ENCODE data around the gene BHLHA15. TPM values are rescaled to one million over a fixed set of nuclear protein-coding genes. Genes with fewer than 3 reads are reported as not detected.

BHLHA15 gene
- total RNA-seq, 1 experiment from 2014 or later, result 1.8 TPM

GRCh38 chr7:98242342-98242741 is 31.1 kb downstream of the BHLHA15 start:
- no peak overlapping the region for H3K27ac Mint-ChIP-seq (ENCODE audit: unreplicated experiment)
- no peaks in the 10 kb centered on the region for H3K27me3 Mint-ChIP-seq (ENCODE audit: unreplicated experiment)
- intact Hi-C loops (cut with micrococcal nuclease; ENCODE audit: unreplicated experiment), result no loop called here
- no peak overlapping the region for H3K4me3 Mint-ChIP-seq (ENCODE audit: low read depth, unreplicated experiment)
- CTCF ChIA-PET, result no interaction called here
- no TSS peak for BruUV-seq (replicated peaks)
- H3K36me3 Mint-ChIP-seq (ENCODE audit: insufficient read depth, unreplicated experiment), result no peaks in the 10 kb centered on the region
- H3K4me1 Mint-ChIP-seq (ENCODE audit: low read depth, unreplicated experiment), result no peaks in the 10 kb centered on the region
- H3K9me3 Mint-ChIP-seq (ENCODE audit: low read depth, unreplicated experiment), result no peaks in the 10 kb centered on the region
- DNase-seq, result no peak
- no peak for TF ChIP-seq CTCF (IDR thresholded peaks at IDR 0.05; ENCODE audit: unreplicated experiment)

- no TSS peak for BruUV-seq (replicated peaks)
- Mint-ChIP-seq H3K27me3 (ENCODE audit: unreplicated experiment) (no peaks in the 10 kb centered on the region), H3K27ac (ENCODE audit: unreplicated experiment) (no peak overlapping the region), H3K4me3 (ENCODE audit: low read depth, unreplicated experiment) (no peak overlapping the region), H3K36me3 (ENCODE audit: insufficient read depth, unreplicated experiment) (no peaks in the 10 kb centered on the region), H3K9me3 (ENCODE audit: low read depth, unreplicated experiment) (no peaks in the 10 kb centered on the region), H3K4me1 (ENCODE audit: low read depth, unreplicated experiment) (no peaks in the 10 kb centered on the region)
- DNase-seq, result no peak
- no peak for TF ChIP-seq CTCF (IDR thresholded peaks at IDR 0.05; ENCODE audit: unreplicated experiment)
- CTCF ChIA-PET, result interaction anchor here (0.6 kb wide), 1 partner anchor 419 kb away, joined by 4 read pairs; no protein-coding TSS in a partner anchor
- intact Hi-C loops (cut with micrococcal nuclease; ENCODE audit: unreplicated experiment), result no loop called here
These were observed 31.7 kb downstream of the BHLHA15 start for GRCh38 chr7:98242934-98243333.

GRCh38 chr7:98244871-98245270 is 33.6 kb downstream of the BHLHA15 start:
- CTCF ChIA-PET, result no interaction called here
- no peak for DNase-seq
- Mint-ChIP-seq H3K4me3 (ENCODE audit: low read depth, unreplicated experiment) (no peak overlapping the region), H3K27me3 (ENCODE audit: unreplicated experiment) (no peaks in the 10 kb centered on the region), H3K4me1 (ENCODE audit: low read depth, unreplicated experiment) (peaks cover 8% of the 10 kb centered on the region), H3K36me3 (ENCODE audit: insufficient read depth, unreplicated experiment) (no peaks in the 10 kb centered on the region), H3K27ac (ENCODE audit: unreplicated experiment) (no peak overlapping the region), H3K9me3 (ENCODE audit: low read depth, unreplicated experiment) (no peaks in the 10 kb centered on the region)
- no peak for TF ChIP-seq CTCF (IDR thresholded peaks at IDR 0.05; ENCODE audit: unreplicated experiment)
- intact Hi-C loops (cut with micrococcal nuclease; ENCODE audit: unreplicated experiment), result no loop called here
- BruUV-seq (replicated peaks), result no TSS peak

GRCh38 chr7:98248156-98248555 is 36.9 kb downstream of the BHLHA15 start:
- peaks cover 17% of the 10 kb centered on the region for H3K36me3 Mint-ChIP-seq (ENCODE audit: insufficient read depth, unreplicated experiment)
- H3K4me3 Mint-ChIP-seq (ENCODE audit: low read depth, unreplicated experiment), result no peak overlapping the region
- H3K27me3 Mint-ChIP-seq (ENCODE audit: unreplicated experiment), result no peaks in the 10 kb centered on the region
- DNase-seq, result no peak
- no peaks in the 10 kb centered on the region for H3K9me3 Mint-ChIP-seq (ENCODE audit: low read depth, unreplicated experiment)
- BruUV-seq (replicated peaks), result no TSS peak
- H3K4me1 Mint-ChIP-seq (ENCODE audit: low read depth, unreplicated experiment), result peaks cover 8% of the 10 kb centered on the region
- intact Hi-C loops (cut with micrococcal nuclease; ENCODE audit: unreplicated experiment), result no loop called here
- no peak overlapping the region for H3K27ac Mint-ChIP-seq (ENCODE audit: unreplicated experiment)
- TF ChIP-seq CTCF (IDR thresholded peaks at IDR 0.05; ENCODE audit: unreplicated experiment), result no peak
- CTCF ChIA-PET, result no interaction called here
